Measurements from ENCODE around the gene KLHL22. TPM values are rescaled to one million over a fixed set of nuclear protein-coding genes. Genes with fewer than 3 reads are reported as not detected.

The KLHL22 gene
- total RNA-seq, 2 donors from 2014 or later = 10.4 to 13.2 TPM

GRCh38 chr22:20440637-20441591, 54.7 kb downstream of the KLHL22 start:
- Histone ChIP-seq H3K9ac (ENCODE audit: low read depth in 2 of 2, low read length in 2 of 2) (no peak overlapping the region), H3K36me3 (no peaks in the 10 kb centered on the region), H3K4me3 (no peak overlapping the region), H3K27me3 (peaks cover 29% of the 10 kb centered on the region), H3K27ac (no peak overlapping the region), H3K4me1 (no peaks in the 10 kb centered on the region), H3K9me3 (no peaks in the 10 kb centered on the region)
- no peak for DNase-seq
- intact Hi-C loops (cut with DNase I) = no loop called here
- TF ChIP-seq CTCF (IDR thresholded peaks at IDR 0.05) = no peak

GRCh38 chr22:20439928-20440575, 55.5 kb downstream of the KLHL22 start:
- TF ChIP-seq CTCF (IDR thresholded peaks at IDR 0.05) = no peak
- Histone ChIP-seq H3K4me3 (no peak overlapping the region), H3K9ac (ENCODE audit: low read depth in 2 of 2, low read length in 2 of 2) (no peak overlapping the region), H3K27me3 (peaks cover 37% of the 10 kb centered on the region), H3K27ac (no peak overlapping the region), H3K36me3 (no peaks in the 10 kb centered on the region), H3K4me1 (no peaks in the 10 kb centered on the region), H3K9me3 (no peaks in the 10 kb centered on the region)
- DNase-seq = no peak
- intact Hi-C loops (cut with DNase I) = loop anchor here (10.0 kb wide), 1 partner anchor 55 kb away; the partner anchor contains the start of gene KLHL22

- H3K9me3 ChIP-seq = no peaks in the 10 kb centered on the region
- TF ChIP-seq CTCF (IDR thresholded peaks at IDR 0.05) = no peak
- H3K4me1 ChIP-seq = no peaks in the 10 kb centered on the region
- no peak for DNase-seq
- no peak overlapping the region for H3K27ac ChIP-seq
- no peaks in the 10 kb centered on the region for H3K36me3 ChIP-seq
- peaks cover 42% of the 10 kb centered on the region for H3K27me3 ChIP-seq
- no peak overlapping the region for H3K9ac ChIP-seq (ENCODE audit: low read depth in 2 of 2, low read length in 2 of 2)
- intact Hi-C loops (cut with DNase I) = loop anchor here (10.0 kb wide), 1 partner anchor 55 kb away; the partner anchor contains the start of gene KLHL22
- H3K4me3 ChIP-seq = no peak overlapping the region
Measured at GRCh38 chr22:20439556-20439927, 56.1 kb downstream of the KLHL22 start.

- intact Hi-C loops (cut with DNase I) = loop anchor here (10.0 kb wide), 1 partner anchor 56 kb away; the partner anchor contains the start of gene KLHL22
- no peak for DNase-seq
- no peaks in the 10 kb centered on the region for H3K9me3 ChIP-seq
- peak overlapping the region; percentile 6 to 37 for H3K9ac ChIP-seq (ENCODE audit: low read depth in 2 of 2, low read length in 2 of 2)
- H3K4me1 ChIP-seq = no peaks in the 10 kb centered on the region
- H3K27ac ChIP-seq = no peak overlapping the region
- H3K27me3 ChIP-seq = peaks cover 45% of the 10 kb centered on the region
- no peaks in the 10 kb centered on the region for H3K36me3 ChIP-seq
- no peak for TF ChIP-seq CTCF (IDR thresholded peaks at IDR 0.05)
- no peak overlapping the region for H3K4me3 ChIP-seq
Measured at GRCh38 chr22:20438678-20439492, 56.7 kb downstream of the KLHL22 start.

GRCh38 chr22:20438427-20438677, 57.2 kb downstream of the KLHL22 start:
- Histone ChIP-seq H3K4me3 (peak overlapping the region; percentile 36), H3K9ac (ENCODE audit: low read depth in 2 of 2, low read length in 2 of 2) (peak overlapping the region; percentile 6 to 63), H3K36me3 (no peaks in the 10 kb centered on the region), H3K4me1 (no peaks in the 10 kb centered on the region), H3K27ac (peak overlapping the region; percentile 36), H3K27me3 (peaks cover 47% of the 10 kb centered on the region), H3K9me3 (no peaks in the 10 kb centered on the region)
- TF ChIP-seq CTCF (IDR thresholded peaks at IDR 0.05) = no peak
- intact Hi-C loops (cut with DNase I) = loop anchor here (10.0 kb wide), 1 partner anchor 56 kb away; the partner anchor contains the start of gene KLHL22
- DNase-seq = no peak
